ENCODE data around the gene DLG3. TPM values are rescaled to one million over a fixed set of nuclear protein-coding genes. Genes with fewer than 3 reads are reported as not detected.

DLG3 gene
- total and polyA plus RNA-seq, 10 of the 15 experiments (the other 5 are each of a cell fraction or from before 2014, with no cell fraction given): 1.3 to 32.2 (median 3.9) TPM

- no peak for TF ChIP-seq EZH2 (IDR thresholded peaks at IDR 0.05; ENCODE audit: borderline replicate concordance, control insufficient read depth, low read depth, low read length)
- TF ChIP-seq YBX1 (IDR thresholded peaks at IDR 0.05): no peak
- TF ChIP-seq USF2 (IDR thresholded peaks at IDR 0.05; ENCODE audit: borderline replicate concordance, low read depth, low read length): no peak
- TF ChIP-seq RAD21 (IDR thresholded peaks at IDR 0.05; ENCODE audit: insufficient read depth, low read depth, low read length): no peak
Measured at GRCh38 chrX:70470850-70471289, 26.2 kb downstream of the DLG3 start (continued).

GRCh38 chrX:70476166-70476933 is 31.7 kb downstream of the DLG3 start:
- CTCF ChIA-PET: interaction anchor here (0.8 to 1.0 kb wide), 3 partner anchors 12 to 78 kb away, joined by 3 read pairs; no protein-coding TSS in a partner anchor
- in situ Hi-C loops (cut with MboI): no loop called here
- no peak overlapping the region for H3K9ac ChIP-seq (ENCODE audit: control insufficient read depth, insufficient read depth, low read length)

More at GRCh38 chrX:70476166-70476933, 31.7 kb downstream of the DLG3 start:
- RAD21 ChIA-PET (ENCODE audit: unreplicated experiment): no interaction called here
- 42% methylated on average over 5 of the region's 5 CpGs for WGBS (ENCODE audit: insufficient coverage, insufficient replicate concordance, low lambda C conversion rate, missing lambda C conversion rate)
- no peak for FAIRE-seq
- Histone ChIP-seq H3K9me3 (replicated peaks; ENCODE audit: control insufficient read depth, insufficient read depth, low read length) (no peaks in the 10 kb centered on the region), H3K36me3 (ENCODE audit: control insufficient read depth in 2 of 2, insufficient read depth in 2 of 2, low read length in 1 of 2) (no peaks in the 10 kb centered on the region), H3K4me1 (ENCODE audit: control insufficient read depth, insufficient read depth, low read length) (no peaks in the 10 kb centered on the region), H3K4me3 (no peak overlapping the region), H3K27me3 (replicated peaks in 1 of 2; ENCODE audit: control insufficient read depth in 2 of 2, insufficient read depth in 2 of 2, low read length in 1 of 2) (no peaks in the 10 kb centered on the region), H2AFZ (ENCODE audit: control insufficient read depth, low read depth, low read length) (no peak overlapping the region), H4K20me1 (ENCODE audit: control insufficient read depth, insufficient read depth) (no peaks in the 10 kb centered on the region), H3K79me2 (ENCODE audit: control insufficient read depth, insufficient read depth, low read length) (no peaks in the 10 kb centered on the region), H3K27ac (ENCODE audit: control insufficient read depth, insufficient read depth) (no peak overlapping the region), H3K4me2 (ENCODE audit: control insufficient read depth, insufficient read depth) (no peak overlapping the region)
- intact Hi-C loops (cut with micrococcal nuclease; ENCODE audit: unreplicated experiment): no loop called here
- BruUV-seq (replicated peaks): no TSS peak
- POLR2A ChIA-PET: no interaction called here
- DNase-seq (ENCODE audit: low read depth, low spot score): no peak
- no peak for TF ChIP-seq CHD1 (IDR thresholded peaks at IDR 0.05; ENCODE audit: low read depth, low read length)
- no peak for TF ChIP-seq ZNF274 (IDR thresholded peaks at IDR 0.05; ENCODE audit: insufficient read depth, insufficient read length)
- no peak for TF ChIP-seq MYC (IDR thresholded peaks at IDR 0.05; ENCODE audit: insufficient read depth, insufficient read length, insufficient replicate concordance, low read length, severe bottlenecking)
- no peak for TF ChIP-seq FOS (IDR thresholded peaks at IDR 0.05; ENCODE audit: borderline replicate concordance, extremely low read depth, insufficient read length)
- TF ChIP-seq GATAD2B (conservative IDR thresholded peaks at IDR 0.05; ENCODE audit: low read depth): no peak
- TF ChIP-seq MYB (IDR thresholded peaks at IDR 0.05; ENCODE audit: borderline replicate concordance, low read depth, low read length): no peak
- TF ChIP-seq ESRRA (IDR thresholded peaks at IDR 0.05; ENCODE audit: low read length): no peak
- no peak for TF ChIP-seq NFYB (IDR thresholded peaks at IDR 0.05; ENCODE audit: insufficient read depth, low read depth, low read length)
- TF ChIP-seq ZNF687 (IDR thresholded peaks at IDR 0.05): no peak
- TF ChIP-seq SKIL (IDR thresholded peaks at IDR 0.05; ENCODE audit: low read depth, poor library complexity, severe bottlenecking): no peak
- ATAC-seq: no peak
- SMC1A ChIA-PET (ENCODE audit: uncharacterized antibody, unreplicated experiment): no interaction called here
